NOMO-1 treated with dmso at 0.1 percent for 144 hours (cell line): Measurements from ENCODE around the gene RALGPS1.
"Not testable (repeated sequence)": the region's sequence is repeated elsewhere in the genome, so short reads cannot be mapped to it uniquely, and the experiment has no call there.

Source experiments
- DNase-seq: peaks from one replicate; lab custom pipeline; 2025; ENCODE audit not compliant: unreplicated experiment; lab: John Stamatoyannopoulos, UW

RALGPS1 gene

GRCh38 chr9:127168756-127169574 is 254.4 kb downstream of the RALGPS1 start:
- DNase-seq, result no peak

GRCh38 chr9:127169575-127169883 is 254.9 kb downstream of the RALGPS1 start:
- no peak for DNase-seq

- DNase-seq, result no peak
These were observed 255.5 kb downstream of the RALGPS1 start for GRCh38 chr9:127170103-127170502.

- DNase-seq, result no peak
These were observed 256.1 kb downstream of the RALGPS1 start for GRCh38 chr9:127170652-127171051.

- not testable (repeated sequence) for DNase-seq
These were observed 256.8 kb downstream of the RALGPS1 start for GRCh38 chr9:127171348-127171747.

- no peak for DNase-seq
These were observed 257.6 kb downstream of the RALGPS1 start for GRCh38 chr9:127172066-127172707.

GRCh38 chr9:127173063-127173462 is 258.5 kb downstream of the RALGPS1 start:
- DNase-seq, result no peak

- no peak for DNase-seq
These were observed 260.1 kb downstream of the RALGPS1 start for GRCh38 chr9:127174386-127175318.

- DNase-seq, result no peak
These were observed 260.7 kb downstream of the RALGPS1 start for GRCh38 chr9:127175319-127175715.

- no peak for DNase-seq
These were observed 261.2 kb downstream of the RALGPS1 start for GRCh38 chr9:127175764-127176163.

- no peak for DNase-seq
These were observed 262.0 kb downstream of the RALGPS1 start for GRCh38 chr9:127176631-127177030.

- DNase-seq, result no peak
These were observed 262.6 kb downstream of the RALGPS1 start for GRCh38 chr9:127177231-127177630.

GRCh38 chr9:127177665-127178265 is 263.2 kb downstream of the RALGPS1 start:
- no peak for DNase-seq

- no peak for DNase-seq
These were observed 264.4 kb downstream of the RALGPS1 start for GRCh38 chr9:127178686-127179632.

GRCh38 chr9:127179633-127180441 is 265.3 kb downstream of the RALGPS1 start:
- no peak for DNase-seq

- DNase-seq, result no peak
These were observed 266.1 kb downstream of the RALGPS1 start for GRCh38 chr9:127180457-127181314.

- no peak for DNase-seq
These were observed 266.7 kb downstream of the RALGPS1 start for GRCh38 chr9:127181315-127181580.

- no peak for DNase-seq
These were observed 267.1 kb downstream of the RALGPS1 start for GRCh38 chr9:127181595-127182190.
